HG03469 (cell line): ENCODE results near the gene FAU.

ENCODE experiments used
- ATAC-seq: cut with Tn5 transposase; IDR thresholded peaks from one replicate; pipeline ENCODE4 v1.9.1; 2021; ENCODE audit warnings: mild to moderate bottlenecking, moderate library complexity, moderate number of reproducible peaks; ENCODE audit not compliant: unreplicated experiment

FAU gene

DNA sequence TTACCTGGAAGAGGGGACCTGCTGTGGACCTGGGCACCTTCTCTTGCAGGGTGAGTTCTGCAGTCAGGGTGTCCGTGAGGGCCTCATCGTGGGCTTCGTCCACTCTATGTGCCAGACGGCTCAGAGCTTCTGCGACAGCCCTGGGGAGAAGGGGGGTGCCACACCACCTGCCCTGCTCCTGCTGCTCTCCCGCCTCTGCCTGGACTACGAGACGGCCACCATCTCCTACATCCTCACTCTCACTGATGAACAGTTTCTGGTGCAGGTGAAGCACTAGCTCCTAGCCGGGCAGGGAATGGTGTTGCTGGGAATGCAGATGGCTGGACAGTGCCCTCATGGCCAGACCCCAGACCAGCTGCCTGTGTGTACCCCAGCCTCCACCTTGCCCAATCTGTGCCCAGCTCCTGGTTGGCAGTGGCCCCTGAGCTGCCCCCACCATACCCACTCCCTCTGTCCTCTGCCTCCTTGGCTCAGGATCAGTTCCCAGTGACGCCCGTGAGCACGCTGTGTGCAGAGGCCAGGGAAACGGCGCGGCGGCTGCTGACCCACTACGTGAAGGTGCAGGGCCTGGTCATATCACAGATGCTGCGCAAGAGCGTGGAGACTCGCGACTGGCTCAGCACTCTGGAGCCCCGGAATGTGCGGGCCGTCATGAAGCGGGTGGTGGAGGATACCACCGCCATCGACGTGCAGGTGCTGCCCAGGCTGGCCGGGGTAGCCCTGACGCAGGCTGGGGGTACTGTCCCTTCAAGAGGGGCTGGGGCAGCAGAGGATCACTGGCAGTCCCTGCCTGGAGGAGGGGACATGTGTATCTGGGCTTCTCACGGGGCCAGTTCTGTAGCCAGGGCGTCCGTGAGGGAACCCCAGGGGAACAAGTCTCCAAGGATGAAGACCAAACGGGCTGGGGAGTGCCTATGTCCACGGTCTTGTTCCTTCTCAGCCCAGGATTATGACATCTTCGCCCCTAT lies 12.4 kb downstream of the FAU start:
- no peak for ATAC-seq

DNA sequence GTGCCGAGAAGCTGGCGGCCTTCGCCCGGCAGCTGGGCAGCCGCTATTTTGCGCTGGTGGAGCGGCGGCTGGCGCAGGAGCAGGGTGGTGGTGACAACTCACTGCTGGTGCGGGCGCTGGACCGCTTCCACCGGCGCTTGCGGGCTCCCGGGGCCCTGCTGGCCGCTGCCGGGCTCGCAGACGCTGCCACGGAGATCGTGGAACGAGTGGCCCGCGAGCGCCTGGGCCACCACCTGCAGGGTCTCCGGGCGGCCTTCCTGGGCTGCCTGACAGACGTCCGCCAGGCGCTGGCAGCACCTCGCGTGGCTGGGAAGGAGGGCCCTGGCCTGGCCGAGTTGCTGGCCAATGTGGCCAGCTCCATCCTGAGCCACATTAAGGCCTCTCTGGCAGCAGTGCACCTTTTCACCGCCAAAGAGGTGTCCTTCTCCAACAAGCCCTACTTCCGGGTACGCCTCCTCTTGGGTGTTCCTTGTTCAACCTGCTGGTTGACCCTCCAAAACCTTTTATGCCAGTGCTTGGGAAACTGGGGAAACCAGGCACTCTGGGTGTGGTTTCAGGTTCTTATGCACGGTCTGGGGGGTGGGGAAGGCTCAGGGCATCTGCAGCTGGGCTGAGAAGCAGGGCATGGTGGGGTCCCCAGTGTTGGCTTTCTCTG lies 13.3 kb downstream of the FAU start:
- no peak for ATAC-seq

DNA sequence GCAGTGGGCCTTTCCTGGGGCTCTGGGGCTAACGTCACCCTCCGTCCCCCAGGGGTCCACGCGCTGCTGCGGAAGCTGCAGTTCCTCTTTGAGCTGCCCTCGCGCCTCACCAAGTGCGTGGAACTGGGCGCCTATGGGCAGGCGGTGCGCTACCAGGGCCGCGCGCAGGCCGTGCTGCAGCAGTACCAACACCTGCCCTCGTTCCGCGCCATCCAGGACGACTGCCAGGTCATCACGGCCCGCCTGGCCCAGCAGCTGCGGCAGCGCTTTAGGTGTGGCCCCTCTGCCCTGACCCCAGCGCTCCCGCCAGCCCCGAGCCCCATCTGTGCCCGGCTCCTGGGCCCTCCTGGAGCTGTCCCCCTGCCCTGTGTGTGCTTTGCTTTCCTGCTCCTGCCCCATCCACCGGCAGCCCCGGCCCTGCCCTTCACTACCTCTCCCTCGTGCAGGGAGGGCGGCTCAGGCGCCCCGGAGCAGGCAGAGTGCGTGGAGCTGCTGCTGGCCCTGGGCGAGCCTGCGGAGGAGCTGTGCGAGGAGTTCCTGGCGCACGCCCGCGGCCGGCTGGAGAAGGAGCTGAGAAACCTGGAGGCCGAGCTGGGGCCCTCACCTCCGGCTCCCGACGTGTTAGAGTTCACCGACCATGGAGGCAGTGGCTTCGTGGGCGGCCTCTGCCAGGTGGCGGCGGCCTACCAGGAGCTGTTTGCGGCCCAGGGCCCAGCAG lies 14.0 kb downstream of the FAU start:
- ATAC-seq = no peak

DNA sequence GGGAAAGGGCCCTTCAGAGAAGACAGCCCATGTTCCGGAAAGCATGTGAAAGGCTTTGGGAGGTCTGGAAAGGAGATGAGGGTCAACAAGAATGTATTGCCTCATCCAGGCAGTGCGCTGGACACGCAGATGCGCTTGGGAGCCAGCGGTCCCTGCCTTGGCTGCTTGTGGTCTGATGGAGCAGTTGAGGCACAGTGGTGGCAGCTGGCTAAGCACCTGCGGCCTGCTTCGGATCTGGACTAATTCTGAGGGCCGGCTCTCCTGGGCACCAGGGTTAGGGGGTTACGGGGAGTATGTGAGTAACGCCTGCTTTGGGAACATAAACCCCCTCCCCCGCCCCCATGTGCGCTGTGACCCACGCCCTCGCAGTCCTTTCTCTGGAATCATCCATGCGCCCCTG lies 14.9 kb downstream of the FAU start:
- ATAC-seq = no peak

DNA sequence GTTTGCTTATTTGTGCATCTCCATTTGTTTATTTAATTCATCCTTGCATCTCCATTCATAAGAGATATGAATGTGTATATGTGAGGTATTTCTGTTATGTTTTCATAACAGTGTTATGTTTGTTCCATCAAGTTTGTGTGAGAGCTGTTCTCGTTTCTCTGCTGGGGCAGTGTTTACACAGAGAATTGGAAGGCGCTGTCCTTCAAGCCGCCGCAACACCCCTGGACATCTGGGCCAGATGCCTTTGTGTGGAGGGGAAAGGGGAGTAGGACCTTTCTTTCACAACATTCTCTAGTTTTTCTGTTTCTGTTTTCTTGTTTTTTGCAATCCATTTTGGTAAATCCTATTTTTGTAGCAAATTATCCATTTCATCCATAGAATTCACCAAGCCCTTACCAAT lies 17.3 kb downstream of the FAU start:
- ATAC-seq = no peak

DNA sequence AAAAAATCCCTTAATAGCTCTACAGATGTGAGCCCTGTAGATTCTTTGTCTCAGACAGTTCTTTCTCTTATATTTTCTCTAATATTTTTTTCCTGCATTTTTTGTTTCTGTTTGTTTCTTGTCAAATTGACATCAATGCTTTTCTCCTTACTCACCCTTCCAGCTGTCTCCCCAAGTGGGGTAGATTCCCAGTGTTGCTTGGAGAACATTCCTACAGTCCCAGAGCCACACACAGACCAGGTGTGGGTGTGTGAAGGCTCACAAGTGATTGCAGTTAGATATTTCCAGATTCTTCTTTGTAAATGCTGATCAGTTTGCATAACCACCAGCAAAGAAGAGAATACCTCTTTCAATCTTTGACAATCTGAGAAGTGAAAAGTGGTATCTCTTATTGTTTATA lies 18.5 kb downstream of the FAU start:
- ATAC-seq = no peak

DNA sequence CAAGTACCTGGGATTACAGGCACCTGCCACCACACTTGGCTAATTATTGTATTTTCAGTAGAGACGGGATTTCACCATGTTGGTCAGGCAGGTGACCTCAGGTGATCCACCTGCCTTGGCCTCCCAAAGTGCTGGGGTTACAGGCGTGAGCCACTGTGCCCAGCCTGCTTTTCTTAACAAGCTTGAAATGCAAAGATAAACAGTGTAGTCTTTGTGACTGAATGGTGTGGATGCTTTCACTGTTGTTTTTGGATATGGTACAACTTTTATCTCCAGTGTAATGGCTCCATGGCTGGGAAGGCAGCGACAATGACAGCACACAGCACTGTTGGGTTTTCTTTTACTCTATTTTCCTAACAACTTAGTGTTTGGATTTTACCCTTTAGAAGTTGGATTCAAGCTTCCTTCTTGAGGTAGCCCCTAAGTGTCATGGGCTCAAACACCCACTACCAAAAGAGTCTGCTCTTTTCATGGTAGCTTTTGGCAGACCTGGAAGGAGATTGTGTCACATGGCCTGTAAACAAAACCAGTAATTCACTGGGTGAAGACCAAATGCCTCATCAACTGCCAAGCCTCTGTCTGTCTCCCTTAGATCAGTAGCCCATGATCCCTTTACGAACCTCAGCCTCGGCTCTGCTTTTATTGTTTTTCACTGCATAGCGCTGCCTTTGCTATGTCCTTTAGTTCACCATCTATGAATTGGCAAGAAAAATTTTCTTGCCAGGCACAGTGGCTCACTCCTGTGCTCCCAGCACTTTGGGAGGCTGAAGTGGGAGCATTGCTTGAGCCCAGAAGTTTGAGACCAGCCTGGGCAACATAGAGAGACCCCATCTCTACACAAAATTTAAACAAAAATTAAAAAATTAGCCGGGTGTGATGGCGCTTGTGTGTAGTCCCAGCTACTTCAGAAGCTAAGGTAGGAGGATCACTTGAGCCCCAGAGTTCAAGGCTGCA lies 19.5 kb downstream of the FAU start:
- ATAC-seq = no peak

DNA sequence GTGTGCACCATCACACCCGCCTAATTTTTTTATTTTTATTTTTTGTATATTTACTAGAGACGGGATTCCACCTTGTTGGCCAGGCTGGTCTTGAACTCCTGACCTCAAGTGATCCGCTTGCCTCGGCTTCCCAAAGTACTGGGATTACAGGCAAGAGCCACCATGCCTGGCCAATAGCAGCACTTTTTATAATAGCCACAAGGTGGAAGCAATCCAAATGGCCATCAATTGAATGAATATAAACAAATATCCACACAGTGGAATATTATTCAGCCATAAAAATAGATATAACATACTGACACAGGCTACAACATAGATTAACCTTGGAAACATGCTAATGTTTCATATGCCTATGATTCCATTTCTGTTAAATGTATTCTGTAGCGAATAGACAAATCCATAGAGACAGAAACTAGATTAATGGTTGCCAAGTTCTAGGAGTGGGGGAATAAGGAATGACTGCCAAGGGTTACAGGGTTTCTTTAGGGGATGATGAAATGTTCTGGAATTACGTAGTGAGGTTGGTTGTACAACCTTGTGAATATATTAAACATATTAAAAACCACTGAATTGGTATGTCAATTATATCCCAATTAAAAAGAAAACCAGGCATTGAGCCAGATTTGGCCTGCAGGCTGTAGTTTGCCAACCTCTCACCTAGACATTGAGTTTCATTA lies 21.1 kb downstream of the FAU start:
- ATAC-seq = no peak

DNA sequence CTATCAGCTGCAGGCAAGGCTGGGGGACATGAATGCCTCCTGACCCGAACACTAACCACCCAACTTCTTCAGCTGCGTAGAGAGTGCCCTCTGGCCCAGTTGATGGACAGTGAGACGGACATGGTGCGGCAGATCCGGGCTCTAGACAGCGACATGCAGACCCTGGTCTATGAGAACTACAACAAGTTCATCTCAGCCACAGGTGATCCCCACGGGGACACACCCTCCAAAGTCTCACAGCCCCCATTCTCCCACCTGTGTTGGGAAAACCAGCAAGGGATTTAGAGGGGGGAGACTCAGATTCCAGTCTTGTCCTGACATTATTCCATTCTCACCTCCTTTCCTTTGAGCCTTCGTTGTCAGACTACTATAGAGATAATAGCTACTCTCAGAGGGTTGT lies 25.0 kb downstream of the FAU start:
- no peak for ATAC-seq

DNA sequence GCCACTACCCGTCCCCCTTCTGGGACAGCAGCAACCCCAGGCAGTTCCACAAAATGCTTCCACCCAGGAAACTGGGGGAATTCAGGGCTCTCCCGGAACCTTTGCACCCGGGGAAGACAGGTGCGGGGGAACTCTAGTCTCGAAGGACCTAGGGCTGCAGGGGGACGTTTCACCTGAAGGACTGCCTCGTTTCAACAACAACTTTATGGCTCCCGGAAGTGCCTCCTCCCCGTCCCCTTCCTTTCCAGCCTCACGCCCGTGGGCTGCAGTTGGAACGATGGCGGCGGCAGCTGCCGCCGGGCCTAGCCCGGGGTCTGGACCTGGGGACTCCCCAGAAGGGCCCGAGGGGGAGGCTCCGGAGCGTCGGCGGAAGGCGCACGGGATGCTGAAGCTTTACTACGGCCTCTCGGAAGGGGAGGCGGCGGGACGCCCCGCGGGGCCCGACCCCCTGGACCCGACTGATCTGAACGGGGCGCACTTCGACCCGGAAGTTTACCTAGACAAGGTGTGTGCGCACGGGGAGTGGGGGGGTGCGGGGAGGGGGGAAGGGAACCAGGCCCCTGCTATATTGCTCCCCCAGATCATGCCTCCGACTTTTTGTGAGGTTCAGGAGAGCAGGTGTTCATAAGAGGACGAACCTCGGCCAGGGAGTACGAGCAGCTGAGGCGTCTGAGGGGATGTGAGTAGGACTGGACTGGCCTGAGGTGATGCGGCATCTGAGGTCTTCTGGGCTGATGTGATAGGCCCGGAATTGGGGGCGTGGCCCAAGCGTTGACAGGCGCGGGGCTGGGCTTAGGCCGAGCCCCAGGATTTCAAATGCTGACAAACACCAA lies 25.7 kb downstream of the FAU start, which contains the start of gene VPS51:
Gene VPS51 (plus strand): TSS at position 241 of the 833 bp plus-strand sequence. CDS start 37 bp downstream, at position 278.
- ATAC-seq = peak; percentile 50

DNA sequence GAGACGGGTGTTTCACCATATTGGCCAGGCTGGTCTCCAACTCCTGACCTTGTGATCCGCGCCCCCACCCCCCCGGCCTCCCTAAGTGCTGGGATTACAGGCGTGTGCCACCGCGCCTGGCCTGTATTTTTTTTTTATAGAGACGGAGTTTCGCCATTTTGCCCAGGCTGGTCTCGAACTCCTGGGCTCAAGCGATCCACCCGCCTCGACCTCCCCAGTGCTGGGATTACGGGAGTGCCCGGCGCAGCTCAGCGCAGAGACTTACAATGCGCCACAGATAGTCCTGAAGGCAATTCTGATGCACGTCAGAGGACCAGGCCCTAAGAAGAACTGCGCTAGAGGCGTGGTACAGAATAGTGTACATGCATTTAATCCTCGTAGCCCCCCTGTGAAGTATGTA lies 26.5 kb downstream of the FAU start:
- ATAC-seq = no peak

DNA sequence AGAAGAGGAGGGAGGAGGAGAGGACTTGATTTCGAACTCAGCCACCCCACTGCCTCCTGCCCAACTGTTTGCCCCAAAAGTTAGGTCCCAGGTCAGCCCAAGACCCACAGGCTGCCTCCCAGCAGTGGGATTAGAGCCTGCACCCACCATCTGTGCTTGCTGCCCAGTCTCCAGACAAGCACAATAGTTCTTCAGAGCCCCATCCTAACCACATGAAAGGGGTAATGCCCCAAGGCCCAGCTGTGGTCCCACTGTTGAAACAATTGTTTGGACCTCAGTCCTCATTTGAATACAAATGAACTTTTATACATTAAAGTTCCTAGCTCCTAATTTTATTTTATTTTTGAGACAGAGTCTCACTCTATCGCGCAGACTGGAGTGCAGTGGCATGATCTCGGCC lies 31.3 kb downstream of the FAU start:
- ATAC-seq = no peak

DNA sequence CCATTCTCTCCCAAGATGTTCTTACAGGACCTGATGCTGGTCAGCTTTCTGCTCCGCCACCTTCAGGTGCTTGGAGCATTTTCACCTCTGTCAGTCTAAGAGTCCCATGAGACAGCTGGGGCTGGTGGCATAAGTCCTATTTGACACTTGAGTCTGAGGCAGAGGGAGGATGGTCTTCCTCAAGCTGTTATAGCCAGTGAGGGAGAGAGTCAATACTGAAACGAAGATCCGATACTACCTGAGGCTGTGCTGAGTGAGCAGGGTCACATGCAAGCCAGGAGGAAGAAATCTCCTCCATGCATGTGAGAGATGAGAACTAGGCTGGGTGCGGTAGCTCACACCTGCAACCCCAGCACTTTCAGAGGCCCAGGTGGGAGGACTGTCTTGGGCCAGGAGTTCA lies 32.3 kb downstream of the FAU start:
- ATAC-seq = no peak

DNA sequence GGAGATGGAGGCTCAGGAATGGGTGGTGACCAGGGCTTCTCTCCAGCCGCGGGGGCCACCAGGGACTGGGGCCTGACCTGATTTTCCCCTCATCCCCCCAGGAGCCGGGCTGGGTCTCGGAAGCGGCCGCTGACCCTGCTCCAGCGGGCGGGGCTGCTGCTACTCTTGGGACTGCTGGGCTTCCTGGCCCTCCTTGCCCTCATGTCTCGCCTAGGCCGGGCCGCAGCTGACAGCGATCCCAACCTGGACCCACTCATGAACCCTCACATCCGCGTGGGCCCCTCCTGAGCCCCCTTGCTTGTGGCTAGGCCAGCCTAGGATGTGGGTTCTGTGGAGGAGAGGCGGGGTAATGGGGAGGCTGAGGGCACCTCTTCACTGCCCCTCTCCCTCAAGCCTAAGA lies 34.1 kb downstream of the FAU start:
- no peak for ATAC-seq

DNA sequence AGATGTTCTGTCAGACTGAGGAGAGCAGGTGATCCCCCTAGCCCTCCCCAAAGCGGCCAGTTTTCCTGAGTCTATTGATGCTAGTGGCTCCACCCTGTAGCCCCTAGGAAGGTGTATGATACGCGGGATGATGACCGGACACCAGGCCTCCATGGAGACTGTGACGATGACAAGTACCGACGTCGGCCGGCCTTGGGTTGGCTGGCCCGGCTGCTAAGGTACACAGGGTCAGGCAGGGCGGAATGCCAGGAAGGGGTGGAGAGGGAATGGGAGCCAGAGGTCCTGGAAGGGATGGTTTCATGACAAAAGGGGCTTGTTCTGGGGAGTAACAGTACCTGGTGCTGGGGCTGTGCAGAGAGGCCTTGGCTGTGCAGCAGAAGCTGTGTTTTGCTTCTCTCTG lies 34.7 kb downstream of the FAU start:
- ATAC-seq = no peak

DNA sequence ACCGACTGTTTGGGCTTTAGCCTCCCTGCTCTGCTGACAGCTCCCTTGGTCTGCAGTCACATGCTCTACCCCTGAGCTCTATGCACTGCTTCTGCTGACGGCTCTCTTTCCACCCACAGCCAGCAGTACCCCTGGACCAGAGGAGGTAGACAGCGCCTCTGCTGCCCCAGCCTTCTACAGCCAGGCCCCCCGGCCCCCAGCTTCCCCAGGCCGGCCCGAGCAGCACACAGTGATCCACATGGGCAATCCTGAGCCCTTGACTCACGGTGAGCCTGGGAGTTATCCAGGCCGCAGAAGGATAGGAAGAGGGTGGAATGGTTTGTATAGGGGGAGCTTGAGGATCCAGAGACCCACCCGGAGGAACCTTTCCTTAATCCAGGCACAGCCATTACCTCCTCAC lies 35.1 kb downstream of the FAU start:
- no peak for ATAC-seq

DNA sequence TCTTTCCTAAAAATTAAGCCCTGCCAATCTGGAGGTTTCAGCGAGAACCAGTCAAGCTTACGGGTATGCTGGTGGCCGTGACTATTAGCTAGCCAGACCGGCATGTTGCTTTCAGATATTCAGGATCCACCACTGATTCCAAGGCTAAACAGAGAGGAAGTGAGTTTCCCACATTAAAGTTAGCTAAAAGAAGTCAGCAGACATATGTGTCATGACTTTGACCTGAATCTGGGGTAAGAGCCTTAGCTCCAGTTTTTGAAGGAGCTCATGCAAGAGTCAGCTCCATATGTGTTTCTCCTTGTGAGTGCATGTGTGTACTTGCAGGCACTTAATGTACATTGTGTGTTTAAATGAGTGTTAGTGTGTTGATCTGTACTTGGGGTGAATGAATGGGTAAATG lies 36.5 kb downstream of the FAU start:
- ATAC-seq = no peak

DNA sequence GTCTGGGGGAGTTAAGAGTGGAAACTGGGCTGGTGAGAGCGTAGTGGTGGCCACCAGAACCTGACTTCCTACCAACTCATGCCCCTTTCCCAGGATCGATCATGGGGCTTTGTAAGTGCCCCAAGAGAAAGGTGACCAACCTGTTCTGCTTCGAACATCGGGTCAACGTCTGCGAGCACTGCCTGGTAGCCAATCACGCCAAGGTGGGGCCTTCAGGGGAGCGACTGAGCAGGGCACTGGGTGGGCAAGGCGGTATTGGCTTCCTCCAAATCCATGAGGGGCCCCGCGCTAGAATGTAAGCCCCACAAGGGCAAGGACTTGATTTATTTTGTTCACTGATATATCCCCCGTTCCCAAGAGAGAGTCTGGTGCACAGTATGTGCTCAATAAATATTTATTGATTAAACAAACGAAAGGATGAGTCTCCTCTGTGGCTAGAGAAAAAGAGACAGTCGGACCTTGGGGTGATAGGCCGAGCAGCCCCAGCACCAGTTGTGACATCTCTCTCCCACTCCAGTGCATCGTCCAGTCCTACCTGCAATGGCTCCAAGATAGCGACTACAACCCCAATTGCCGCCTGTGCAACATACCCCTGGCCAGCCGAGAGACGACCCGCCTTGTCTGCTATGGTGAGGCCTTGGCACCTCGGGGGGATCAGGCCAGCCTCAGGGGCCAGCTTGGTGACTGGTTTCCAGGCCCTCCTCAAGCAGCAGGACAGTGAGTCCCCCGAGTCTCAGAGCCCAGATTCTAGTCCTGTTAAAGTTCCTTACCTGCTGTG lies 37.1 kb downstream of the FAU start:
- no peak for ATAC-seq
